ENCODE measurements around the gene YWHAG. TPM values are rescaled to one million over a fixed set of nuclear protein-coding genes. Genes with fewer than 3 reads are reported as not detected.

Gene YWHAG
- total and polyA plus RNA-seq, 2 of the 13 experiments (the other 11 are each of a cell fraction or from before 2014, with no cell fraction given), result 36.9 to 67.5 TPM

DNA sequence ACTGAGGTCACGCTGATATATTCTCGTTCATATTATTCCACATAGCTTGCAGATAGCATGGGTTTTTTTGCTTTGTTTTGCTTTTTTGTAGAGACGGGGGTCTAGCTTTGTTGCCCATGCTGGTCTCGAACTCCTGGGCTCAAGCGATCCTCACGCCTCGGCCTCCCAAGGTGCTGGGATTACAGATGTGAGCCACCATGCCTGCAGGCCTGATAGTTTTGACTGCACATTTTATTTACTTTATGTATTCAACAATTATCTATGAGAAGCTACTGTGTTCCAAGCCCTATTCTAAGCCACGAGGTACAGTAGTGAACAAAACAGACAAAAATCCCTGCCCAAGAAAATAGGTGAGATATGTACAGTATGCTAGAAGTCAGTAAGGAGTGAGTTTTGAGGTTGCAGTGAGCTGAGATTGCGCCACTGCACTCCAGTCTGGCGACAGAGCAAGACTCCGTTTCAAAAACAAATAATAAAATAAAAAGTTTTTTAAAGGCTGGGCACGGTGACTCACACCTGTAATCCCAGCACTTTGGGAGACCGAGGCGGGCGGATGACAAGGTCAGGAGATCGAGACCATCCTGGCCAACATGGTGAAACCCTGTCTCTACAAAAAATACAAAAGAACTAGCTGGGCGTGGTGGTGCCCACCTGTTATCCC, 1.3 kb upstream of the YWHAG start (continued):
- TF ChIP-seq, protein P1, sequence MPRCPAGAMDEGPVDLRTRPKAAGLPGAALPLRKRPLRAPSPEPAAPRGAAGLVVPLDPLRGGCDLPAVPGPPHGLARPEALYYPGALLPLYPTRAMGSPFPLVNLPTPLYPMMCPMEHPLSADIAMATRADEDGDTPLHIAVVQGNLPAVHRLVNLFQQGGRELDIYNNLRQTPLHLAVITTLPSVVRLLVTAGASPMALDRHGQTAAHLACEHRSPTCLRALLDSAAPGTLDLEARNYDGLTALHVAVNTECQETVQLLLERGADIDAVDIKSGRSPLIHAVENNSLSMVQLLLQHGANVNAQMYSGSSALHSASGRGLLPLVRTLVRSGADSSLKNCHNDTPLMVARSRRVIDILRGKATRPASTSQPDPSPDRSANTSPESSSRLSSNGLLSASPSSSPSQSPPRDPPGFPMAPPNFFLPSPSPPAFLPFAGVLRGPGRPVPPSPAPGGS (CRISPR knock-in tag; IDR thresholded peaks at IDR 0.05), result no peak
- TF ChIP-seq ZKSCAN8 (CRISPR knock-in tag; IDR thresholded peaks at IDR 0.05; ENCODE audit: borderline replicate concordance) (no peak), HOXA7 (CRISPR knock-in tag; IDR thresholded peaks at IDR 0.05) (no peak), ZNF33A (CRISPR knock-in tag; IDR thresholded peaks at IDR 0.05; ENCODE audit: borderline replicate concordance) (no peak), NFIB (CRISPR knock-in tag; IDR thresholded peaks at IDR 0.05; ENCODE audit: borderline replicate concordance) (no peak), RNF2 (conservative IDR thresholded peaks at IDR 0.05; ENCODE audit: low read depth) (no peak), CREM (IDR thresholded peaks at IDR 0.05) (peak; percentile 23; the same call in 1 of the 2 replicates), CREM (CRISPR knock-in tag; IDR thresholded peaks at IDR 0.05) (no peak), RXRB (CRISPR knock-in tag; IDR thresholded peaks at IDR 0.05; ENCODE audit: borderline replicate concordance) (no peak), ZNF441 (CRISPR knock-in tag; IDR thresholded peaks at IDR 0.05; ENCODE audit: borderline replicate concordance) (peak; percentile 95), ZNF460 (CRISPR knock-in tag; IDR thresholded peaks at IDR 0.05; ENCODE audit: borderline replicate concordance) (no peak), ZNF383 (CRISPR knock-in tag; IDR thresholded peaks at IDR 0.05; ENCODE audit: borderline replicate concordance) (no peak; the same call in 1 of the 2 replicates), FOXC1 (CRISPR knock-in tag; IDR thresholded peaks at IDR 0.05; ENCODE audit: borderline replicate concordance) (no peak), HMGA1 (CRISPR knock-in tag; conservative IDR thresholded peaks at IDR 0.05) (no peak), DMAP1 (CRISPR knock-in tag; IDR thresholded peaks at IDR 0.05) (no peak), MTA3 (CRISPR knock-in tag; IDR thresholded peaks at IDR 0.05) (no peak), TAF15 (IDR thresholded peaks at IDR 0.05; ENCODE audit: low read depth, low read length, poor library complexity, severe bottlenecking) (no peak), DNMT3B (CRISPR knock-in tag; conservative IDR thresholded peaks at IDR 0.05) (0 out of 2 replicates have a peak, but pooled peaks have one; percentile 11), ZNF564 (CRISPR knock-in tag; IDR thresholded peaks at IDR 0.05) (no peak)
- TF ChIP-seq, protein P2, sequence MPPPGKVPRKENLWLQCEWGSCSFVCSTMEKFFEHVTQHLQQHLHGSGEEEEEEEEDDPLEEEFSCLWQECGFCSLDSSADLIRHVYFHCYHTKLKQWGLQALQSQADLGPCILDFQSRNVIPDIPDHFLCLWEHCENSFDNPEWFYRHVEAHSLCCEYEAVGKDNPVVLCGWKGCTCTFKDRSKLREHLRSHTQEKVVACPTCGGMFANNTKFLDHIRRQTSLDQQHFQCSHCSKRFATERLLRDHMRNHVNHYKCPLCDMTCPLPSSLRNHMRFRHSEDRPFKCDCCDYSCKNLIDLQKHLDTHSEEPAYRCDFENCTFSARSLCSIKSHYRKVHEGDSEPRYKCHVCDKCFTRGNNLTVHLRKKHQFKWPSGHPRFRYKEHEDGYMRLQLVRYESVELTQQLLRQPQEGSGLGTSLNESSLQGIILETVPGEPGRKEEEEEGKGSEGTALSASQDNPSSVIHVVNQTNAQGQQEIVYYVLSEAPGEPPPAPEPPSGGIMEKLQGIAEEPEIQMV (CRISPR knock-in tag; IDR thresholded peaks at IDR 0.05; ENCODE audit: low read depth), result no peak
- TF ChIP-seq, protein P3, sequence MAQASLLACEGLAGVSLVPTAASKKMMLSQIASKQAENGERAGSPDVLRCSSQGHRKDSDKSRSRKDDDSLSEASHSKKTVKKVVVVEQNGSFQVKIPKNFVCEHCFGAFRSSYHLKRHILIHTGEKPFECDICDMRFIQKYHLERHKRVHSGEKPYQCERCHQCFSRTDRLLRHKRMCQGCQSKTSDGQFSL (CRISPR knock-in tag; IDR thresholded peaks at IDR 0.05), result no peak
- TF ChIP-seq, protein P4, sequence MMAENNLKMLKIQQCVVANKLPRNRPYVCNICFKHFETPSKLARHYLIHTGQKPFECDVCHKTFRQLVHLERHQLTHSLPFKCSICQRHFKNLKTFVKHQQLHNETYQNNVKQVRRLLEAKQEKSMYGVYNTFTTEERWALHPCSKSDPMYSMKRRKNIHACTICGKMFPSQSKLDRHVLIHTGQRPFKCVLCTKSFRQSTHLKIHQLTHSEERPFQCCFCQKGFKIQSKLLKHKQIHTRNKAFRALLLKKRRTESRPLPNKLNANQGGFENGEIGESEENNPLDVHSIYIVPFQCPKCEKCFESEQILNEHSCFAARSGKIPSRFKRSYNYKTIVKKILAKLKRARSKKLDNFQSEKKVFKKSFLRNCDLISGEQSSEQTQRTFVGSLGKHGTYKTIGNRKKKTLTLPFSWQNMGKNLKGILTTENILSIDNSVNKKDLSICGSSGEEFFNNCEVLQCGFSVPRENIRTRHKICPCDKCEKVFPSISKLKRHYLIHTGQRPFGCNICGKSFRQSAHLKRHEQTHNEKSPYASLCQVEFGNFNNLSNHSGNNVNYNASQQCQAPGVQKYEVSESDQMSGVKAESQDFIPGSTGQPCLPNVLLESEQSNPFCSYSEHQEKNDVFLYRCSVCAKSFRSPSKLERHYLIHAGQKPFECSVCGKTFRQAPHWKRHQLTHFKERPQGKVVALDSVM (CRISPR knock-in tag; IDR thresholded peaks at IDR 0.05), result peak; percentile 96
- TF ChIP-seq, protein P5, sequence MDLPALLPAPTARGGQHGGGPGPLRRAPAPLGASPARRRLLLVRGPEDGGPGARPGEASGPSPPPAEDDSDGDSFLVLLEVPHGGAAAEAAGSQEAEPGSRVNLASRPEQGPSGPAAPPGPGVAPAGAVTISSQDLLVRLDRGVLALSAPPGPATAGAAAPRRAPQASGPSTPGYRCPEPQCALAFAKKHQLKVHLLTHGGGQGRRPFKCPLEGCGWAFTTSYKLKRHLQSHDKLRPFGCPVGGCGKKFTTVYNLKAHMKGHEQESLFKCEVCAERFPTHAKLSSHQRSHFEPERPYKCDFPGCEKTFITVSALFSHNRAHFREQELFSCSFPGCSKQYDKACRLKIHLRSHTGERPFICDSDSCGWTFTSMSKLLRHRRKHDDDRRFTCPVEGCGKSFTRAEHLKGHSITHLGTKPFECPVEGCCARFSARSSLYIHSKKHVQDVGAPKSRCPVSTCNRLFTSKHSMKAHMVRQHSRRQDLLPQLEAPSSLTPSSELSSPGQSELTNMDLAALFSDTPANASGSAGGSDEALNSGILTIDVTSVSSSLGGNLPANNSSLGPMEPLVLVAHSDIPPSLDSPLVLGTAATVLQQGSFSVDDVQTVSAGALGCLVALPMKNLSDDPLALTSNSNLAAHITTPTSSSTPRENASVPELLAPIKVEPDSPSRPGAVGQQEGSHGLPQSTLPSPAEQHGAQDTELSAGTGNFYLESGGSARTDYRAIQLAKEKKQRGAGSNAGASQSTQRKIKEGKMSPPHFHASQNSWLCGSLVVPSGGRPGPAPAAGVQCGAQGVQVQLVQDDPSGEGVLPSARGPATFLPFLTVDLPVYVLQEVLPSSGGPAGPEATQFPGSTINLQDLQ (CRISPR knock-in tag; IDR thresholded peaks at IDR 0.05), result no peak
